ENCODE results near the gene MED12.

MED12 gene

GRCh38 chrX:71111921-71112431 lies 6.4 kb upstream of the MED12 start:
- Histone ChIP-seq H3K4me1 (ENCODE audit: low read length) (peaks cover 23% of the 10 kb centered on the region), H3K9ac (ENCODE audit: low read length) (peak overlapping the region; percentile 94), H3K79me2 (ENCODE audit: low read length) (peaks cover 26% of the 10 kb centered on the region), H3K27ac (ENCODE audit: low read length) (peak overlapping the region; percentile 69), H3K4me2 (ENCODE audit: low read length) (peak overlapping the region; percentile 89), H2AFZ (ENCODE audit: low read depth, low read length) (peak overlapping the region; percentile 95), H4K20me1 (ENCODE audit: insufficient read depth, low read length) (no peaks in the 10 kb centered on the region), H3K9me3 (ENCODE audit: insufficient read depth, low read length) (no peaks in the 10 kb centered on the region), H3K4me3 (ENCODE audit: low read length) (peak overlapping the region; percentile 93), H3K36me3 (replicated peaks; ENCODE audit: low read depth, low read length) (peaks cover 24% of the 10 kb centered on the region), H3K27me3 (ENCODE audit: low read depth, low read length) (no peaks in the 10 kb centered on the region)
- TF ChIP-seq CTCF (IDR thresholded peaks at IDR 0.05; ENCODE audit: low read depth, low read length) (no peak), EZH2phosphoT487 (IDR thresholded peaks at IDR 0.05; ENCODE audit: low read depth) (no peak)

DNA sequence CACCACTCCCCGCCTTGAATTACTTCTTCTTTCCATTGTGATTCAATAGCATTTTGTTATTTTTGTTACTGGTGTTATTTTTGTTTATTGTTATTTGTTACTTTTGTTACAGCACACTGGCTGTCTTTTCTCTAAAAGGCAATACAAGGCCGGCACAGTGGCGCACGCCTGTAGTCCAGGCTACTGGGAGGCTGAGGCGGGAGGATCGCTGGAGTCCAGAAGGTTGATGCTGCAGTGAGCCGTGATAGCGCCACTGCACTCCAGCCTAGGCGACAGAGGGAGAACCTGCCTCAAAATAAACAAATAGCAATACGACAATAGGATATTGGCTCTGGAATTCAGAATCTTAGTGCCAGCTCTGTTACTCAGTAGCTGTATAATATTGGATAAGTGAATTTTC lies 1.0 kb upstream of the MED12 start:
- no peak for TF ChIP-seq CTCF (IDR thresholded peaks at IDR 0.05; ENCODE audit: low read depth, low read length)
- TF ChIP-seq EZH2phosphoT487 (IDR thresholded peaks at IDR 0.05; ENCODE audit: low read depth) = no peak
- Histone ChIP-seq H2AFZ (ENCODE audit: low read depth, low read length) (no peak overlapping the region), H3K79me2 (ENCODE audit: low read length) (peaks cover 8% of the 10 kb centered on the region), H3K9me3 (ENCODE audit: insufficient read depth, low read length) (no peaks in the 10 kb centered on the region), H3K27ac (ENCODE audit: low read length) (no peak overlapping the region), H3K36me3 (replicated peaks; ENCODE audit: low read depth, low read length) (peaks cover 13% of the 10 kb centered on the region), H3K4me1 (ENCODE audit: low read length) (peaks cover 16% of the 10 kb centered on the region), H3K4me2 (ENCODE audit: low read length) (peak overlapping the region; percentile 75), H3K27me3 (ENCODE audit: low read depth, low read length) (no peaks in the 10 kb centered on the region), H3K4me3 (ENCODE audit: low read length) (peak overlapping the region; percentile 91), H3K9ac (ENCODE audit: low read length) (0 out of 2 replicates have a peak overlapping the region, but pooled peaks have one; percentile 91), H4K20me1 (ENCODE audit: insufficient read depth, low read length) (no peaks in the 10 kb centered on the region)

- peak overlapping the region; percentile 91 for H3K4me3 ChIP-seq (ENCODE audit: low read length)
- H3K36me3 ChIP-seq (replicated peaks; ENCODE audit: low read depth, low read length) = peaks cover 22% of the 10 kb centered on the region
- peaks cover 7% of the 10 kb centered on the region for H3K79me2 ChIP-seq (ENCODE audit: low read length)
- H3K27me3 ChIP-seq (ENCODE audit: low read depth, low read length) = no peaks in the 10 kb centered on the region
- H3K27ac ChIP-seq (ENCODE audit: low read length) = peak overlapping the region; percentile 52
- no peak overlapping the region for H2AFZ ChIP-seq (ENCODE audit: low read depth, low read length)
- H3K4me2 ChIP-seq (ENCODE audit: low read length) = peak overlapping the region; percentile 75
- no peak for TF ChIP-seq CTCF (IDR thresholded peaks at IDR 0.05; ENCODE audit: low read depth, low read length)
- TF ChIP-seq EZH2phosphoT487 (IDR thresholded peaks at IDR 0.05; ENCODE audit: low read depth) = no peak
- peak overlapping the region; percentile 91 for H3K9ac ChIP-seq (ENCODE audit: low read length)
- H4K20me1 ChIP-seq (ENCODE audit: insufficient read depth, low read length) = no peaks in the 10 kb centered on the region
- H3K9me3 ChIP-seq (ENCODE audit: insufficient read depth, low read length) = no peaks in the 10 kb centered on the region
- H3K4me1 ChIP-seq (ENCODE audit: low read length) = peaks cover 10% of the 10 kb centered on the region
These were observed 664 bp downstream of the MED12 start for GRCh38 chrX:71118985-71119535.

DNA sequence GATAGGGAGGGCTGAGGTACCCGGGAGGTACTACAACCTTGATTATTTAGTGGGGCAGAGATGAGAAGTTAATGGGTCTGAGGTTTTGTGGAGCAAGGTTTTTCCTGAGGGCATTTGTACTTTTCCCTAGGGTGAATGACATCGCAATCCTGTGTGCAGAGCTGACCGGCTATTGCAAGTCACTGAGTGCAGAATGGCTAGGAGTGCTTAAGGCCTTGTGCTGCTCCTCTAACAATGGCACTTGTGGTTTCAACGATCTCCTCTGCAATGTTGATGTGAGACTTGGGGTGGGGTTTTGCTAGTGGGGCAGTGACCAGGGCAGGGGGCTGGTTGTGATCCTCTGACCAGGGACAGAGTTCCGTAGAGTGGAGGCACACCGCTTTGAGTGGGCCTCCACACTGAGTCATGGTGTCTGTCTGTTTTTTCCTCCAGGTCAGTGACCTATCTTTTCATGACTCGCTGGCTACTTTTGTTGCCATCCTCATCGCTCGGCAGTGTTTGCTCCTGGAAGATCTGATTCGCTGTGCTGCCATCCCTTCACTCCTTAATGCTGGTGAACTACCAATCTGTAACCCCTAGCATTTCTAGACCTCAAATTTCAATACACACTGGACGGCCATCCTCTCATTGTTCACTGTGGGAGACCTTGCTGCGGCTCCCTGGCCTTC lies 9.9 kb downstream of the MED12 start:
- Histone ChIP-seq H3K4me3 (ENCODE audit: low read length) (no peak overlapping the region), H3K27ac (ENCODE audit: low read length) (no peak overlapping the region), H3K4me1 (ENCODE audit: low read length) (no peaks in the 10 kb centered on the region), H4K20me1 (ENCODE audit: insufficient read depth, low read length) (no peaks in the 10 kb centered on the region), H3K9ac (ENCODE audit: low read length) (no peak overlapping the region), H3K9me3 (ENCODE audit: insufficient read depth, low read length) (no peaks in the 10 kb centered on the region), H3K79me2 (ENCODE audit: low read length) (no peaks in the 10 kb centered on the region), H3K27me3 (ENCODE audit: low read depth, low read length) (no peaks in the 10 kb centered on the region), H3K4me2 (ENCODE audit: low read length) (no peak overlapping the region), H3K36me3 (replicated peaks; ENCODE audit: low read depth, low read length) (peaks cover 34% of the 10 kb centered on the region), H2AFZ (ENCODE audit: low read depth, low read length) (no peak overlapping the region)
- no peak for TF ChIP-seq EZH2phosphoT487 (IDR thresholded peaks at IDR 0.05; ENCODE audit: low read depth)
- no peak for TF ChIP-seq CTCF (IDR thresholded peaks at IDR 0.05; ENCODE audit: low read depth, low read length)

Data from OCI-LY3 (cell line).